ENCODE data around the gene SCAND1. TPM values are rescaled to one million over a fixed set of nuclear protein-coding genes. Genes with fewer than 3 reads are reported as not detected.

SCAND1 gene
- total RNA-seq, 1 experiment from 2014 or later: 95.2 TPM

DNA sequence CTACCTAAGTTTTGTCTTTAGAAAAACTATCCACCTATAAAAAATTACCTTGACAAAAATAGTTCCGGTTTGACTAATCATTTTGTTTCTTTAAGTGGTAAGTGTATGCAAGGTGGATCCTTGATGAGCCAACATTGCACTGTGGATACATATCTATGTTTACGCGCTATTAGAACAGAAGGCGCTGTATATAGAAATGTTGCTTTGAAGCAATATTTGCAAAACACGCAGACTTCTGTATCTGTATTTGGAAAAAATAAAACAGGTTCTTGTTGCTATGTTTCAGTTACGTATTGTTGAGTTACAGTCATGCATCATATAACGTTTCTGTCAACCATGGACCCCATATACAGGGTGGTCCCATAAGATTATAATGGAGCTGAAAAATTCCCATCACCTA, 4.2 kb downstream of the SCAND1 start:
- Histone ChIP-seq H3K27ac (ENCODE audit: low read depth, low read length, poor library complexity, severe bottlenecking) (no peak overlapping the region), H3K9me3 (ENCODE audit: low read depth, low read length, poor library complexity, severe bottlenecking) (no peaks in the 10 kb centered on the region), H3K4me3 (ENCODE audit: low read depth, low read length, poor library complexity, severe bottlenecking) (no peak overlapping the region), H3K4me1 (ENCODE audit: insufficient read depth, low read length, poor library complexity, severe bottlenecking) (peaks cover 9% of the 10 kb centered on the region), H3K27me3 (replicated peaks; ENCODE audit: insufficient read depth, low read depth, low read length, poor library complexity) (no peaks in the 10 kb centered on the region), H3K36me3 (ENCODE audit: insufficient read depth, low read length, poor library complexity, severe bottlenecking) (no peaks in the 10 kb centered on the region)
- intact Hi-C loops (cut with micrococcal nuclease; ENCODE audit: unreplicated experiment): no loop called here
- DNase-seq (ENCODE audit: low spot score): no peak
- BruUV-seq (replicated peaks): no TSS peak
- CTCF ChIA-PET: no interaction called here
- TF ChIP-seq, protein P1, sequence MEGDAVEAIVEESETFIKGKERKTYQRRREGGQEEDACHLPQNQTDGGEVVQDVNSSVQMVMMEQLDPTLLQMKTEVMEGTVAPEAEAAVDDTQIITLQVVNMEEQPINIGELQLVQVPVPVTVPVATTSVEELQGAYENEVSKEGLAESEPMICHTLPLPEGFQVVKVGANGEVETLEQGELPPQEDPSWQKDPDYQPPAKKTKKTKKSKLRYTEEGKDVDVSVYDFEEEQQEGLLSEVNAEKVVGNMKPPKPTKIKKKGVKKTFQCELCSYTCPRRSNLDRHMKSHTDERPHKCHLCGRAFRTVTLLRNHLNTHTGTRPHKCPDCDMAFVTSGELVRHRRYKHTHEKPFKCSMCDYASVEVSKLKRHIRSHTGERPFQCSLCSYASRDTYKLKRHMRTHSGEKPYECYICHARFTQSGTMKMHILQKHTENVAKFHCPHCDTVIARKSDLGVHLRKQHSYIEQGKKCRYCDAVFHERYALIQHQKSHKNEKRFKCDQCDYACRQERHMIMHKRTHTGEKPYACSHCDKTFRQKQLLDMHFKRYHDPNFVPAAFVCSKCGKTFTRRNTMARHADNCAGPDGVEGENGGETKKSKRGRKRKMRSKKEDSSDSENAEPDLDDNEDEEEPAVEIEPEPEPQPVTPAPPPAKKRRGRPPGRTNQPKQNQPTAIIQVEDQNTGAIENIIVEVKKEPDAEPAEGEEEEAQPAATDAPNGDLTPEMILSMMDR (conservative IDR thresholded peaks at IDR 0.05; ENCODE audit: low read depth, low read length): no peak
- no peak for TF ChIP-seq EZH2 (IDR thresholded peaks at IDR 0.05; ENCODE audit: borderline replicate concordance, low read depth, low read length, poor library complexity, severe bottlenecking)
- POLR2A ChIA-PET (ENCODE audit: low non-redundant PET): no interaction called here

DNA sequence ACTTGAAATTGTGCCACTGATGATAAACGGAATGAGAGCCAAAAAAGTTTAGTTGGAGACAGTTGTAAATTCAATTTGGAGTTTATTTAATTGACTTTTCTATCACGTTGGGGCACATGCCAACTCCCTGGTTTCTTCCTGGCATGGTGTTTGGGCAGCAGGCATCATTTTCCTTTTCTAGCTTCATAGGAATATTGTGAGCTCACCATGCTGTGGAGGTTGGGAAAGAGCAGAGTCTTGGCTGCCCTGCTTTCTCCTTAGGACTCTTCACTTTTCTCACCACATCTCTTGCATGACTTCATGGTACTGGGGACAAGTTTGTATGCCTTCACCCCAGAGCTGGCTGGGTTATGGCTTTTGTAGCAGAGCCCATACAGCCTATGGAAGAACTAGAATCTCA, 6.4 kb downstream of the SCAND1 start:
- no peak for DNase-seq (ENCODE audit: low spot score)
- intact Hi-C loops (cut with micrococcal nuclease; ENCODE audit: unreplicated experiment): no loop called here
- no peak overlapping the region for H3K27ac ChIP-seq (ENCODE audit: low read depth, low read length, poor library complexity, severe bottlenecking)
- ChIA-PET CTCF (interaction anchor here (0.6 to 1.1 kb wide), 2 partner anchors 45 to 191 kb away, joined by 3 to 4 read pairs; no protein-coding TSS in a partner anchor), POLR2A (ENCODE audit: low non-redundant PET) (no interaction called here)
- TF ChIP-seq, protein P1 (conservative IDR thresholded peaks at IDR 0.05; ENCODE audit: low read depth, low read length): no peak
- TF ChIP-seq EZH2 (IDR thresholded peaks at IDR 0.05; ENCODE audit: borderline replicate concordance, low read depth, low read length, poor library complexity, severe bottlenecking): no peak
- H3K4me1 ChIP-seq (ENCODE audit: insufficient read depth, low read length, poor library complexity, severe bottlenecking): peaks cover 6% of the 10 kb centered on the region
- H3K4me3 ChIP-seq (ENCODE audit: low read depth, low read length, poor library complexity, severe bottlenecking): no peak overlapping the region
- BruUV-seq (replicated peaks): no TSS peak
- H3K27me3 ChIP-seq (replicated peaks; ENCODE audit: insufficient read depth, low read depth, low read length, poor library complexity): no peaks in the 10 kb centered on the region
- no peaks in the 10 kb centered on the region for H3K9me3 ChIP-seq (ENCODE audit: low read depth, low read length, poor library complexity, severe bottlenecking)
- H3K36me3 ChIP-seq (ENCODE audit: insufficient read depth, low read length, poor library complexity, severe bottlenecking): no peaks in the 10 kb centered on the region

DNA sequence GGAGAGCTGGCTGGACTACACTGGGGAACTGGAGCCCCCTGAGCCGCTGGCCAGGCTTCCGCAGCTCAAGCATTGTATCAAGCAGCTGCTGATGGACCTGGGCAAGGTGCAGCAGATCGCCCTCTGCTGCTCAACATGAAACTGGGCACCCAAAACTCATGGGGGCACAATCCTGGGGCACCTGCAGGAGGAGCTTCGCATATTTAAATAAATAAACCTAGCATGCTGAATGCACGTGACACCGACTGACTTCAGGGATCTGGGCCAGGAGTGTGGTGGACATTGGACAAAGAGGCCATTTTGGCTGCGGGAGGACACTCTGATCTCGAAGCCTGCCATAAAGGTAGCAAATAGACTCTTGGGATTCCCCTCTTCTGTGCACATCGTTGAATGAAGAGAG, 6.8 kb downstream of the SCAND1 start:
- no peaks in the 10 kb centered on the region for H3K27me3 ChIP-seq (replicated peaks; ENCODE audit: insufficient read depth, low read depth, low read length, poor library complexity)
- H3K9me3 ChIP-seq (ENCODE audit: low read depth, low read length, poor library complexity, severe bottlenecking): no peaks in the 10 kb centered on the region
- H3K36me3 ChIP-seq (ENCODE audit: insufficient read depth, low read length, poor library complexity, severe bottlenecking): no peaks in the 10 kb centered on the region
- DNase-seq (ENCODE audit: low spot score): peak; percentile 55
- no peak overlapping the region for H3K4me3 ChIP-seq (ENCODE audit: low read depth, low read length, poor library complexity, severe bottlenecking)
- POLR2A ChIA-PET (ENCODE audit: low non-redundant PET): interaction anchor here (0.6 kb wide), 1 partner anchor 271 kb away, joined by 16 read pairs; no protein-coding TSS in a partner anchor
- no peak for TF ChIP-seq EZH2 (IDR thresholded peaks at IDR 0.05; ENCODE audit: borderline replicate concordance, low read depth, low read length, poor library complexity, severe bottlenecking)
- TF ChIP-seq, protein P1 (conservative IDR thresholded peaks at IDR 0.05; ENCODE audit: low read depth, low read length): peak; percentile 61
- peaks cover 3% of the 10 kb centered on the region for H3K4me1 ChIP-seq (ENCODE audit: insufficient read depth, low read length, poor library complexity, severe bottlenecking)
- BruUV-seq (replicated peaks): no TSS peak
- CTCF ChIA-PET: interaction anchor here (0.6 to 1.1 kb wide), 2 partner anchors 191 to 265 kb away, joined by 3 to 7 read pairs; no protein-coding TSS in a partner anchor
- H3K27ac ChIP-seq (ENCODE audit: low read depth, low read length, poor library complexity, severe bottlenecking): no peak overlapping the region
- intact Hi-C loops (cut with micrococcal nuclease; ENCODE audit: unreplicated experiment): no loop called here

Measured in A673 (cell line).